Tibial artery (tissue), 4 donors: Measurements from ENCODE around the gene WHRN.
A peak's percentile ranks its signal among the peaks of the same experiment; 100 is the strongest.

Experiments used
- DNase-seq, 2 donors: peaks; one replicate each; pipeline ENCODE4 v3.0.0-alpha.2; 2019
- H3K27ac ChIP-seq, 2 donors: fragments of 200-600 bp; sonication (generic) in 1 of 2; 1 replicate in 1 of 2; 2 replicates in 1 of 2; pipeline ENCODE4 v1.5.1; 2018 to 2019; ENCODE audit warnings: mild to moderate bottlenecking in 1 of 2
- H3K27me3 ChIP-seq, 2 donors: fragments of 200-600 bp; sonication (generic) in 1 of 2; one replicate each; pipeline versions ENCODE4 v1.5.1 to v1.6.0; 2016 to 2019
- H3K36me3 ChIP-seq, 3 donors: fragments of 200-600 bp; sonication (generic) in 2 of 3; one replicate each; pipeline ENCODE4 v1.5.1; 2016 to 2019; ENCODE audit warnings: mild to moderate bottlenecking in 2 of 3
- H3K4me1 ChIP-seq, 4 donors: fragments of 200-600 bp; sonication (generic) in 2 of 4; 1 replicate in 3 of 4; 2 replicates in 1 of 4; pipeline ENCODE4 v1.5.1; 2016 to 2019
- H3K4me3 ChIP-seq, 2 donors: fragments of 200-600 bp; sonication (generic) in 1 of 2; 1 replicate in 1 of 2; 2 replicates in 1 of 2; pipeline ENCODE4 v1.5.1; 2018 to 2019; ENCODE audit warnings: mild to moderate bottlenecking in 2 of 2
- H3K9me3 ChIP-seq, 3 donors: fragments of 200-600 bp; sonication (generic) in 1 of 3; one replicate each; pipeline ENCODE4 v1.5.1; 2016 to 2019
- intact Hi-C: fragments of 100-400 bp; cut with DNase I; formaldehyde crosslinking; loops from one replicate; pipeline ENCODE4 v1.15.0; 2023; ENCODE audit warnings: low total_unique reads
- TF ChIP-seq, protein P1 (sequence below), 2 experiments: fragments of 200-600 bp in 1 of 2; fragments of 450-650 bp in 1 of 2; IDR thresholded peaks; one replicate each; pipeline ENCODE4 v1.5.1; 2017 to 2019; ENCODE audit warnings: antibody characterized with exemption in 2 of 2, mild to moderate bottlenecking in 1 of 2, moderate library complexity in 1 of 2

WHRN gene

DNA sequence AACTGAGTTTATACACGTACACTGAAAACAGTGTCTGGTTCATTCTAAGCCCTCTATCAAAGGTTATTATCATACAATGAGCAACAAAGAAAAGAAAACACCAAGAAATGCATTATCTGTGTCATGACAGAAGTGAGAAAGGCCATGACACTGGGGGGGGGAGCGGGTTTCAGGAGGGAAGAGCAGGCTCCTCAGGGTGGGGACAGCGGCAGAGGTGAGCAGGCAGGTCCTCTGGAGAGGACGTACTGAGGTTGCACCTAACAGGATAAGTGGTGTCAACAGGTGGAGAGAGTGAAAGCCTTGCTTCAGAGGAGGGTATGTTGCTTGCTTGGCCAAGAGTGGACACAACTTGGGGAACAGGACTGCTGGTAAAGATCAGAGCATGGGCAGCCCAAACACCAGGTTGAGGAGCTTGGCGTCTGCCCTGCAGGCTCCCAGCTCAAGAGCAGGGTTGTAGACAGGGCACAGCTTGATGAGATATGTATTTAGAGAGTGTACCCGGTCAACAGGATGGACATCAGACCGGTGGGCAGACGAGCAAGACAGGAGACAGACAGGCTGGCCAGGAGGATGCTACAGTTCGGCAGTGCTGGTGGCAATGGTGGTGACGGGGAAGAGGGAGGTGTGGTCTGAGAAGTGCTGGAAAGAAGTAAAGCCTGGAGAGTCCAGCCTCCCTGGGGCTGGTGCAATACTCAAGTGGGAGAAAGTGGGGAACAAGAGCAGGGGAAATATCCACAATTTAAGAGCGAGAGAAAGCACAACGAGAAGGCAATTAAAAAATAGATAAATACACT is 10.3 kb downstream of the WHRN start:
- intact Hi-C loops, result no loop called here
- no peaks in the 10 kb centered on the region for H3K9me3 ChIP-seq
- no peaks in the 10 kb centered on the region for H3K4me1 ChIP-seq
- peaks cover 0 to 23% of the 10 kb centered on the region in 2 donors for H3K27me3 ChIP-seq
- no peaks in the 10 kb centered on the region for H3K36me3 ChIP-seq
- no peak for DNase-seq
- TF ChIP-seq, protein P1, sequence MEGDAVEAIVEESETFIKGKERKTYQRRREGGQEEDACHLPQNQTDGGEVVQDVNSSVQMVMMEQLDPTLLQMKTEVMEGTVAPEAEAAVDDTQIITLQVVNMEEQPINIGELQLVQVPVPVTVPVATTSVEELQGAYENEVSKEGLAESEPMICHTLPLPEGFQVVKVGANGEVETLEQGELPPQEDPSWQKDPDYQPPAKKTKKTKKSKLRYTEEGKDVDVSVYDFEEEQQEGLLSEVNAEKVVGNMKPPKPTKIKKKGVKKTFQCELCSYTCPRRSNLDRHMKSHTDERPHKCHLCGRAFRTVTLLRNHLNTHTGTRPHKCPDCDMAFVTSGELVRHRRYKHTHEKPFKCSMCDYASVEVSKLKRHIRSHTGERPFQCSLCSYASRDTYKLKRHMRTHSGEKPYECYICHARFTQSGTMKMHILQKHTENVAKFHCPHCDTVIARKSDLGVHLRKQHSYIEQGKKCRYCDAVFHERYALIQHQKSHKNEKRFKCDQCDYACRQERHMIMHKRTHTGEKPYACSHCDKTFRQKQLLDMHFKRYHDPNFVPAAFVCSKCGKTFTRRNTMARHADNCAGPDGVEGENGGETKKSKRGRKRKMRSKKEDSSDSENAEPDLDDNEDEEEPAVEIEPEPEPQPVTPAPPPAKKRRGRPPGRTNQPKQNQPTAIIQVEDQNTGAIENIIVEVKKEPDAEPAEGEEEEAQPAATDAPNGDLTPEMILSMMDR (IDR thresholded peaks at IDR 0.05), result no peak
- no peak overlapping the region for H3K27ac ChIP-seq
- H3K4me3 ChIP-seq, result no peak overlapping the region

DNA sequence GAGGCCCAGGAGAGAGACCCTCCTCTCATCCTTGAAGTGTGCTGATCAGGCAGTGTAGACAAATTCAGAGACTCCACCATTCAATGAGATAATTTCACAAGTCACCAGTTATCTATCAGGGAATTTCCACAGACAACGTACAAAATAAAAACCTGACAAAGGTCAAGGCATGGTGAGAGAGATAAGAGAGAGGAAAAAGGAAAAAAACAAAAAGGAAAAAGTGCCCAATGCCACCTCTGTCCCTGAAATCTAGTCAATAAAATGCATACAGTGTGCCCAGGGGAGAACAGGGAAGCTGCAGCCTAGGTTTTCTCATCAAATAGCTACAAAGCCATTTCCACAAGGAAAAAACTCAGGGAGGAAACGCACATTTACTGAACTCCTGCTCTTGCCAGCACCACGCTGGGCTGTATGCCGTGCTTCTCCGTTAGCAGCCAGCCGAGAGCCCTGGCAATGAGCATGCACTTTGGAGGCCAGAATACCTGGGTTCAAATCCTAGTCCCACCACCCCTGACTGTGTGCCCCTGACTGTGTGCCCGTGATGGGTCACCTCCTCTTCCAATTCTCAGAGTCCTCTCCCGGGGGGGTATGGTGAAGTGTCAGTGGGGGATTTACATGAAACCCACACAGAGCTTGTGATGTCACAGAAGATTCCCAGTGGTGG is 11.6 kb downstream of the WHRN start:
- no peak for DNase-seq
- no peaks in the 10 kb centered on the region for H3K9me3 ChIP-seq
- intact Hi-C loops, result no loop called here
- H3K27me3 ChIP-seq, result peaks cover 0 to 19% of the 10 kb centered on the region in 2 donors
- H3K36me3 ChIP-seq, result no peaks in the 10 kb centered on the region
- no peak overlapping the region for H3K4me3 ChIP-seq
- TF ChIP-seq, protein P1 (IDR thresholded peaks at IDR 0.05), result no peak
- H3K4me1 ChIP-seq, result no peaks in the 10 kb centered on the region
- H3K27ac ChIP-seq, result no peak overlapping the region

DNA sequence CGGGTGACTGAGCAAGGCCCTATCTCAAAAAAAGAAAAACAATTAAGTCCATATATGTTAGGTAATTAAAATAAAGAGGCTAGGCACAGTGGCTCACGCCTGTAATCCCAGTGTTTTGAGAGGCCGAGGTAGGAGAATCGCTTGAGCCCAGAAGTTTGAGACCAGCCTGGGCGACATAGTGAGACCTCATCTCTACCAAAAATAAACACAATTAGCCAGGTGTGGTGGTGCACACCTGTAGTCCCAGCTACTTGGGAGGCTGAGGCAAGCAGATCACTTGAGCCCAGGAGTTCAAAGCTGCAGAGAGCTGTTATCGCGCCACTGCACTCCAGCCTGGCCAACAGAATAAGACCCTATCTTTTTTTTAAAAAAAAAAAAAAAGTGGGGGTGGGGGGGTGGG is 12.3 kb downstream of the WHRN start:
- no peak overlapping the region for H3K27ac ChIP-seq
- DNase-seq, result no peak
- H3K4me3 ChIP-seq, result no peak overlapping the region
- intact Hi-C loops, result no loop called here
- H3K36me3 ChIP-seq, result no peaks in the 10 kb centered on the region
- H3K4me1 ChIP-seq, result no peaks in the 10 kb centered on the region
- TF ChIP-seq, protein P1 (IDR thresholded peaks at IDR 0.05), result no peak
- peaks cover 0 to 13% of the 10 kb centered on the region in 2 donors for H3K27me3 ChIP-seq
- no peaks in the 10 kb centered on the region for H3K9me3 ChIP-seq

DNA sequence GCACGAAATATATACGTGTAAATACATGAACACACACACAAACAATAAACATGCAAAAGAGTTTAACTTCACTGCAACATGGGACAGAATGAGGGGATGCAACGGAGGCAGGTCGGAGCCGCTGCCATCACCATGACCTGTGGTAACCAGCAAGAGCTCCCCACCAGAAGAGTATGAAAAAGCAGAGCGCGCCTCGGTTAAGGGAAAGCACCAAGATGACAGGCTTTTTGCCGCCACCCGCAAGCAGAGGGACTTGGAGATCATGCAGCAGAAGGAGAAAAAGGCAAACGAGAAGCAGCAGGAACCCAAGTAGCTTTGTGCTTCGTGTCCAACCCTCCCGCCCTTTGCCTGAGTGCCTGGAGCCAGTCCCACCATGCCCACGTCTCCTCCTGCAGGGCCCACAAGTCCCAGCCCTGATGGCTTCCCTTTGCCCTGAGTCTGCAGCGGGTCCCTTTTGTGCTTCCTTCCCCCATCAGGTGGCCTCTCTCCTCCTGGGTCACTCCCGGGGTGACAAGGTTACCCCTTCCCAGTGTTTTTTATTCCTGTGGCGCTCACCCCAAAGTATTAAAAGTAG is 13.8 kb downstream of the WHRN start:
- Histone ChIP-seq H3K27me3 (peaks cover 0 to 13% of the 10 kb centered on the region in 2 donors), H3K36me3 (no peaks in the 10 kb centered on the region), H3K4me1 (no peaks in the 10 kb centered on the region), H3K27ac (no peak overlapping the region), H3K9me3 (no peaks in the 10 kb centered on the region), H3K4me3 (no peak overlapping the region)
- no peak for DNase-seq
- TF ChIP-seq, protein P1 (IDR thresholded peaks at IDR 0.05), result no peak
- intact Hi-C loops, result no loop called here

DNA sequence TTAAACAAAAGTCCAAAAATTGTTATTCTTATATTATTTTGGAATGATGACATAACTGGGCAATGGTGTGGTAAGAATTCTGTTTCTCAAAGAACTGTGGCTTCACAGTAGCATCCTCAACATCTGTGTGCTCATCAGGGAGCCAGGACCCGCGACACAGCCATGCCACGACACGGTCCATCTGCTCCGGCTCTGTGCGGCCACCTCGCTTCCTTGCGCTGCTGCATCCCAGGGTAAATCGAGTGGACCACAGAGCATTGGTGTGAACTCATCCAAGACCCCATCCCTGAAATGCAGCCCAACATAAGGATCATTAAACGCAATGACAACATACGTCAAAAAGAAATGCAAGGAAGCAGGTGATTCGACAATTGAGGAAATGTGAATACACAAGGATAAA is 15.3 kb downstream of the WHRN start:
- no peaks in the 10 kb centered on the region for H3K4me1 ChIP-seq
- peak in 1 of 2 donors; percentile 6 for DNase-seq
- H3K27me3 ChIP-seq, result peaks cover 0 to 18% of the 10 kb centered on the region in 2 donors
- no peaks in the 10 kb centered on the region for H3K9me3 ChIP-seq
- no peak overlapping the region for H3K4me3 ChIP-seq
- intact Hi-C loops, result no loop called here
- H3K27ac ChIP-seq, result no peak overlapping the region
- TF ChIP-seq, protein P1 (IDR thresholded peaks at IDR 0.05), result no peak
- H3K36me3 ChIP-seq, result no peaks in the 10 kb centered on the region
